ENCODE measurements around the gene FOXO4.

FOXO4 gene

DNA sequence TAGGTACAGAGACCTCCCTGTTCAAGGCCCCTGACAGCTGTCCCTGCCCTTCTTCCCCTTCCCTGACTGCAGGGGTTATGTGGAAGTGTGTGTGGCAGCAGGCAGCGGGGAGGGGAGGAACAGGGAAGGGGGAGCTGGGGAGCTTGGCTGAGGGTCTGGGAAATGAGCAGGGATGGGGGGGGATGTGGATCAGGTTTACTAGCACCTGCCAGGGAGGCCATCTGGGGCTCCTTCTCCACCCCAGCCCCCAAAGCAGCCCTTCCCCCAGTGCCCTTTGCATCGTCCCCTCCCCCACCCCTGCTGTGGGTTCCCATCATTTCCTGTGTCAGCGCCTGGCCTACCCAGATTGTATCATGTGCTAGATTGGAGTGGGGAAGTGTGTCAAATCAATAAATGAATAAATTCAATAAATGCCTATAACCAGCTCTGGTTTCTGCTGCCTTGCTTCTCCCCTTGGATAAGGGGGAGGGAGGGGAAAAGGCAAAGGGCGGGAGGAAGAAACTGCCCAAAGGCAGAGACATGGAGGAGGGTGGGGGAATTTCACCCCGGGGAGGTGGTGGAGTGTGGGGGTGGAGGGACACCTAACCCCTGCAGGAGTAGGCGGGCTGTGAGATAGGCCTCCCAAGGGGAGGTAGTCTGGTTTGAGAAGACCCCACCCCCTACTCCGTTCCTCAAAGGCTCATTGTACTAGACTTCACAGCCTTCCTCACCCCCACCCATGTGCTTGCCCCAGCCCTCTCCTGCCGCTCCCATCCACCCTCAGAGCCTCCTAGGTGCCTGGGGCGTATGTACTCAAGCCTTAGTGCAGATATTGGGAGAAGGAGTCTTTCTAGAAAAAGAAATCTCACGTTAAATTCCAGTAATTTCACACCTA lies 7.7 kb downstream of the FOXO4 start:
- no peaks in the 10 kb centered on the region for H3K9me3 ChIP-seq (ENCODE audit: low read length)
- H2AFZ ChIP-seq (ENCODE audit: low read depth, low read length): peak overlapping the region; percentile 56
- peaks cover 16% of the 10 kb centered on the region for H3K4me1 ChIP-seq (ENCODE audit: insufficient read depth, low read length)
- no peaks in the 10 kb centered on the region for H3K36me3 ChIP-seq (ENCODE audit: insufficient read depth, low read length)
- H3K27me3 ChIP-seq (ENCODE audit: insufficient read depth, low read length): no peaks in the 10 kb centered on the region
- H3K4me3 ChIP-seq (ENCODE audit: low read length): no peak overlapping the region

- no peak overlapping the region for H2AFZ ChIP-seq (ENCODE audit: low read depth, low read length)
- no peak overlapping the region for H3K4me3 ChIP-seq (ENCODE audit: low read length)
- no peaks in the 10 kb centered on the region for H3K9me3 ChIP-seq (ENCODE audit: low read length)
- H3K27me3 ChIP-seq (ENCODE audit: insufficient read depth, low read length): no peaks in the 10 kb centered on the region
- no peaks in the 10 kb centered on the region for H3K36me3 ChIP-seq (ENCODE audit: insufficient read depth, low read length)
- H3K4me1 ChIP-seq (ENCODE audit: insufficient read depth, low read length): peaks cover 16% of the 10 kb centered on the region
These were observed 10.0 kb downstream of the FOXO4 start for GRCh38 chrX:71105628-71106027.

DNA sequence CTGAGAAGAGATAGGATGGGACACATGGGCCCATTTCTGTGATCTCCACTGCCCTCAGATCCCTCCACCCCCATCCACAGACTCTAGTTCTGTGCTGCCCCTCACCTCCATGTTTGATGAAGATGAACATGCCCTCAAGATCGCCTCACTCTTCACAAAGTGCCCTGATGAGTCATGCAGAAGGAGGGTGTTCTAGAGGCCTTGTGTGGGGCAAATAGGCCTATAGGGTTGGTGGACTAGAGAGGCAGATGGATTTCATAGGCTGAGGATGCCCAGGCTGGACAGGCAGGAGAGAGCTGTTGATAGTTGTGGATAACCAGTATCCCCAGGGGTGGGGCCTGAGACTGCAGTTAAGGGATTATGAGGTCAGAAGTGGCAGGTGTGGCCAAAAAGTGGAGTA lies 10.8 kb downstream of the FOXO4 start, which contains the start of gene CXorf65:
Gene CXorf65 (minus strand): TSS at position 314 of the 400 bp plus-strand sequence. CDS start 184 bp downstream, at position 130.
- H2AFZ ChIP-seq (ENCODE audit: low read depth, low read length): no peak within 1 kb of the TSS
- H3K9me3 ChIP-seq (ENCODE audit: low read length): no peaks in the 10 kb centered on the region
- no peak within 1 kb of the TSS for H3K4me3 ChIP-seq (ENCODE audit: low read length)
- no peaks in the 10 kb centered on the region for H3K36me3 ChIP-seq (ENCODE audit: insufficient read depth, low read length)
- H3K4me1 ChIP-seq (ENCODE audit: insufficient read depth, low read length): peaks cover 16% of the 10 kb centered on the region
- no peaks in the 10 kb centered on the region for H3K27me3 ChIP-seq (ENCODE audit: insufficient read depth, low read length)

DNA sequence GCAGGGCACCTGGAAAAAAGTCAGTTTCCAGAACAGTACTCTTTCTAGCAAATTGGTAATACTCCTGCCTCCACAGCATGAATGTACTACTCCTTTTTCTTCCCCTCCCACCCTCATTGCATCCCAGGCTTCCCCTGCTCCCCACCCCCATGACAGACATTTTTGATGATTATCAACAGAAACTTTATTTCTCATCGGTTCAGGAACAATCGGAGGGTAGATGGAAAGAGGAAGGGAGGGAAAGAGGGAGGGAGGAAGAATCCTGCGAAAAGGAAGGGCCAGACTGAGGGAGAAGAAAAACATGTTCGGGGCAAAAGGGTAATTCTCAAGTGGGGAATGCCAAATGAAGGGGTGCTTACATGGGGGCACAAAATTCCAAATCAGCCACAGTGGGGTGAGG lies 11.6 kb downstream of the FOXO4 start:
- no peak overlapping the region for H3K4me3 ChIP-seq (ENCODE audit: low read length)
- no peak overlapping the region for H2AFZ ChIP-seq (ENCODE audit: low read depth, low read length)
- H3K9me3 ChIP-seq (ENCODE audit: low read length): no peaks in the 10 kb centered on the region
- no peaks in the 10 kb centered on the region for H3K36me3 ChIP-seq (ENCODE audit: insufficient read depth, low read length)
- H3K27me3 ChIP-seq (ENCODE audit: insufficient read depth, low read length): peaks cover 4% of the 10 kb centered on the region
- H3K4me1 ChIP-seq (ENCODE audit: insufficient read depth, low read length): peaks cover 16% of the 10 kb centered on the region

- no peak overlapping the region for H3K4me3 ChIP-seq (ENCODE audit: low read length)
- H3K36me3 ChIP-seq (ENCODE audit: insufficient read depth, low read length): no peaks in the 10 kb centered on the region
- no peaks in the 10 kb centered on the region for H3K9me3 ChIP-seq (ENCODE audit: low read length)
- H3K27me3 ChIP-seq (ENCODE audit: insufficient read depth, low read length): peaks cover 4% of the 10 kb centered on the region
- no peak overlapping the region for H2AFZ ChIP-seq (ENCODE audit: low read depth, low read length)
- peaks cover 14% of the 10 kb centered on the region for H3K4me1 ChIP-seq (ENCODE audit: insufficient read depth, low read length)
These were observed 12.2 kb downstream of the FOXO4 start for GRCh38 chrX:71107762-71108360.

DNA sequence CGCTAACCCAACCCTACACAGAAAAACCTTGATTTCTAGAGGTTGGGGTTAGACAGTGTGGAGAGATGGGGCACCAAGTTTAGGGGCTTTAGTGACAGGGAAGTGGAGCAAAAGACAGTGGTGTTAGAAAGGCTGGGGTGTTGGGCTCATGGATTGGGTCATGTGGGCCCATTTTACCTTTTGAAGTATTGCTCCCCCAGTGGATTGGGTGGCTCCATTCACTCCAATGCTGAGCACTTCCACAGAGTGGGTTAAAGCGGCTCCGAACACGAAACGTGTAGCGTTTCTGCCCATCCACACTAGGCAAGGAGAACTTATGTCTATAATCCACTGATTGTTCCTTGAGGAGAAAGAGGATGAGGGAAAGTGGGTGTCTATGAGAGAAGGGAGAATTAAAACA lies 13.4 kb downstream of the FOXO4 start:
- Histone ChIP-seq H3K27me3 (ENCODE audit: insufficient read depth, low read length) (peaks cover 4% of the 10 kb centered on the region), H3K9me3 (ENCODE audit: low read length) (no peaks in the 10 kb centered on the region), H2AFZ (ENCODE audit: low read depth, low read length) (no peak overlapping the region), H3K4me3 (ENCODE audit: low read length) (no peak overlapping the region), H3K4me1 (ENCODE audit: insufficient read depth, low read length) (peaks cover 2% of the 10 kb centered on the region), H3K36me3 (ENCODE audit: insufficient read depth, low read length) (no peaks in the 10 kb centered on the region)

DNA sequence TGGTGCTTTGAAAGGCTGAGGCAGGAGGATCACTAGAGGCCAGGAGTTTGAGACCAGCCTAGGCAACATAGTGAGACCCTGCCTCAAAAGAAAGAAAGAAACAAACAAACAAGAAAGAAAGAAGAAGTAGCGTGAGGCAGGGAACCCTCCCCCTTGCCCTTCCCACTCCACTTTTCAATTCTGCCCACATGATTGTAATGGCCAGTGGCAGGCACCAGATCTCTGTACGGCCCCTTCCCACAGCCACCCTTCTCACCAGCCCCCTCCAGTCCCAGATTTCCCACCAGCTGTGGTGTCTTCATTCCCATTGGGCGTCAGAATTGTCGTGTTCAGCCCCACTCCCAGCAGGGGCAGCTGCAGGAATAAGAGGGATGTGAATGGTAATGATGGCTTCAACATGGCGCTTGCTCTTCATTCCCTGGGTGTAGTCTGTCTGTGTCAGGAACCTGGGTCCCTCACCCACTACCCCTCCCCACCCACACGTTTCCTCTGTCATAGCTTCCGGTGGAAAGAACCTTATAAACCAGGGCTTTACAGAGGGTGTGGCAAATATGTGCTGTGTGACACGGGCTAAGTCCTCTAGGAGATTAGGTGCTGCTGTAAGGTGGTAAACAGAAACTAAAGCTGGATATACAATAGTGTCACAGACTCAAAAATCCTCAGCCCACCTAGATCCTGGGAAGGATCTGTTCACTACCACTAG lies 15.6 kb downstream of the FOXO4 start, which contains the start of gene IL2RG:
Gene IL2RG (minus strand): TSS at position 437 of the 703 bp plus-strand sequence. CDS start 38 bp downstream, at position 399.
- H3K4me3 ChIP-seq (ENCODE audit: low read length): no peak within 1 kb of the TSS
- H3K27me3 ChIP-seq (ENCODE audit: insufficient read depth, low read length): peaks cover 4% of the 10 kb centered on the region
- no peaks in the 10 kb centered on the region for H3K9me3 ChIP-seq (ENCODE audit: low read length)
- H2AFZ ChIP-seq (ENCODE audit: low read depth, low read length): no peak within 1 kb of the TSS
- H3K36me3 ChIP-seq (ENCODE audit: insufficient read depth, low read length): no peaks in the 10 kb centered on the region
- H3K4me1 ChIP-seq (ENCODE audit: insufficient read depth, low read length): no peaks in the 10 kb centered on the region

- no peak overlapping the region for H3K4me3 ChIP-seq (ENCODE audit: low read length)
- no peak overlapping the region for H2AFZ ChIP-seq (ENCODE audit: low read depth, low read length)
- H3K36me3 ChIP-seq (ENCODE audit: insufficient read depth, low read length): no peaks in the 10 kb centered on the region
- no peaks in the 10 kb centered on the region for H3K4me1 ChIP-seq (ENCODE audit: insufficient read depth, low read length)
- no peaks in the 10 kb centered on the region for H3K9me3 ChIP-seq (ENCODE audit: low read length)
- peaks cover 4% of the 10 kb centered on the region for H3K27me3 ChIP-seq (ENCODE audit: insufficient read depth, low read length)
These were observed 16.3 kb downstream of the FOXO4 start for GRCh38 chrX:71111921-71112431.

DNA sequence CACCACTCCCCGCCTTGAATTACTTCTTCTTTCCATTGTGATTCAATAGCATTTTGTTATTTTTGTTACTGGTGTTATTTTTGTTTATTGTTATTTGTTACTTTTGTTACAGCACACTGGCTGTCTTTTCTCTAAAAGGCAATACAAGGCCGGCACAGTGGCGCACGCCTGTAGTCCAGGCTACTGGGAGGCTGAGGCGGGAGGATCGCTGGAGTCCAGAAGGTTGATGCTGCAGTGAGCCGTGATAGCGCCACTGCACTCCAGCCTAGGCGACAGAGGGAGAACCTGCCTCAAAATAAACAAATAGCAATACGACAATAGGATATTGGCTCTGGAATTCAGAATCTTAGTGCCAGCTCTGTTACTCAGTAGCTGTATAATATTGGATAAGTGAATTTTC lies 21.7 kb downstream of the FOXO4 start:
- Histone ChIP-seq H3K36me3 (ENCODE audit: insufficient read depth, low read length) (peaks cover 16% of the 10 kb centered on the region), H3K4me3 (ENCODE audit: low read length) (peak overlapping the region; percentile 65), H3K27me3 (ENCODE audit: insufficient read depth, low read length) (no peaks in the 10 kb centered on the region), H3K4me1 (ENCODE audit: insufficient read depth, low read length) (peaks cover 4% of the 10 kb centered on the region), H3K9me3 (ENCODE audit: low read length) (no peaks in the 10 kb centered on the region), H2AFZ (ENCODE audit: low read depth, low read length) (no peak overlapping the region)

DNA sequence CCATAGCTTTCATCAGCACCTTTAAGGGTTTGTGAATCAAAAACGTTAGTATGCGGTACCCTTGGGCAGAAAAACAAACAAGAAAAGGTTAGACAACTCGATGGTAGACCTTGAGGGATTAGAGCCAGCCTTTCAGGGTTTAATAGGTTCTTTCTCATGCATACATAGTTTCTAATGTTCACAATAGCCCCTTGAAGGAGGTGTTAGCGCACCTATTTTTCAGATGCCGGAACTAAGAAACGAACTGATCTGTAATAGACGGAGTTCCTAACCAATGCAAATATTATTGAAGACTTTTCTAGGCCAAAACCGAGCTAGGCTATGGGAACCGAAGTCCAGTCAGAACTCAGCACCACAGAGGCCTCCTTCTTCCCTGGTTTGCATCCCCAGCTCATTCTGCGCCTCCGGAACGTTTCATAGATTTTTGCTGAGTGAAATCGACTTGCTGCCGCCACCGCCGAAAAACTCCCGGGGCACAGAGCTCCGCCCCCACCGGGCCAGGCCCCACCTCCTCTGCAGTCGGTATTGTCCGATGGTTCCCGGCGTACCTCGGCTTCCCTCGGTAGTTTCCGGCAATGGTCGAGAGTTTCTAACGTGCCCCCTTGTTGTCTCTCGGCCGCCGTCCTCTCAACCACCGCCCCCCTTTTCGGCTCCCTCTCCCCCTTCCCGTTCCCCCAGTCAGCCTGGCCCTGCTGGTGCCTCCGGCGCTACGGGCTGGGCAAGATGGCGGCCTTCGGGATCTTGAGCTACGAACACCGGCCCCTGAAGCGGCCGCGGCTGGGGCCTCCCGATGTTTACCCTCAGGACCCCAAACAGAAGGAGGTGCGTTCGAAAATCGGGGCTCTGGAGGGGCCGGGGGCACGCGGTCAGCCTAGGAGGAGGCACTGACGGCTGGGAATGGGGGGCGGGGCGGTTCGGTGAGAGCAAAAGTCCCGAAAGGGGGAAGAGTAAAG lies 22.7 kb downstream of the FOXO4 start, which contains the start of gene MED12:
Gene MED12 (plus strand): TSS at position 565 of the 953 bp plus-strand sequence. CDS start 159 bp downstream, at position 724.
- H3K27me3 ChIP-seq (ENCODE audit: insufficient read depth, low read length): no peaks in the 10 kb centered on the region
- no peak within 1 kb of the TSS for H2AFZ ChIP-seq (ENCODE audit: low read depth, low read length)
- peaks cover 4% of the 10 kb centered on the region for H3K4me1 ChIP-seq (ENCODE audit: insufficient read depth, low read length)
- peak within 1 kb of the TSS; percentile 65 for H3K4me3 ChIP-seq (ENCODE audit: low read length)
- no peaks in the 10 kb centered on the region for H3K9me3 ChIP-seq (ENCODE audit: low read length)
- peaks cover 21% of the 10 kb centered on the region for H3K36me3 ChIP-seq (ENCODE audit: insufficient read depth, low read length)

GRCh38 chrX:71118985-71119535 lies 23.4 kb downstream of the FOXO4 start:
- Histone ChIP-seq H3K4me3 (ENCODE audit: low read length) (peak overlapping the region; percentile 65), H3K27me3 (ENCODE audit: insufficient read depth, low read length) (no peaks in the 10 kb centered on the region), H3K36me3 (ENCODE audit: insufficient read depth, low read length) (peaks cover 27% of the 10 kb centered on the region), H3K4me1 (ENCODE audit: insufficient read depth, low read length) (peaks cover 4% of the 10 kb centered on the region), H2AFZ (ENCODE audit: low read depth, low read length) (no peak overlapping the region), H3K9me3 (ENCODE audit: low read length) (no peaks in the 10 kb centered on the region)

Measured in neuron (in vitro differentiated cells).